HepG2 (cell line): ENCODE measurements around the gene SLC12A5. TPM values are rescaled to one million over a fixed set of nuclear protein-coding genes. Genes with fewer than 3 reads are reported as not detected.

Source experiments
- CBFB ChIP-seq: sonication (generic); formaldehyde crosslinking; IDR thresholded peaks from 2 replicates; pipeline ENCODE4 v1.4.0; 2020; ENCODE audit warnings: missing genetic modification reagents
- CEBPB ChIP-seq: IDR thresholded peaks from 2 replicates; pipeline ENCODE4 v1.6.1; 2011; ENCODE audit warnings: low read depth, low read length, improper control_type of control experiment, borderline replicate concordance
- CREM ChIP-seq, 2 experiments: sonication (generic) in 1 of 2; formaldehyde crosslinking in 1 of 2; IDR thresholded peaks; 2 replicates each; pipeline versions ENCODE4 v1.4.0 to v1.6.1; 2016 to 2020; ENCODE audit warnings: antibody characterized with exemption in 1 of 2, mild to moderate bottlenecking in 1 of 2, missing genetic modification reagents in 1 of 2
- DZIP1 ChIP-seq: sonication (generic); formaldehyde crosslinking; IDR thresholded peaks from 2 replicates; pipeline ENCODE4 v1.5.0; 2020; ENCODE audit warnings: mild to moderate bottlenecking, missing genetic modification reagents
- ERF ChIP-seq: IDR thresholded peaks from 2 replicates; pipeline ENCODE4 v1.6.1; 2018; ENCODE audit warnings: missing biosample characterization, missing genetic modification reagents
- FOXJ3 ChIP-seq: sonication (generic); formaldehyde crosslinking; IDR thresholded peaks from 2 replicates; pipeline ENCODE4 v1.4.0; 2020; ENCODE audit warnings: missing genetic modification reagents, mild to moderate bottlenecking, borderline replicate concordance
- GABPB1 ChIP-seq: IDR thresholded peaks from 2 replicates; pipeline ENCODE4 v1.6.1; 2016; ENCODE audit warnings: mild to moderate bottlenecking, missing genetic modification reagents, moderate library complexity, missing compliant biosample characterization
- HNRNPK ChIP-seq: fragments of 200-400 bp; formaldehyde crosslinking; IDR thresholded peaks from 2 replicates; pipeline ENCODE4 v1.6.1; 2018; ENCODE audit warnings: low read length, low read depth, moderate library complexity, mild to moderate bottlenecking; ENCODE audit not compliant: poor library complexity, severe bottlenecking
- IRF1 ChIP-seq: sonication (generic); formaldehyde crosslinking; IDR thresholded peaks from 2 replicates; pipeline ENCODE4 v1.4.0; 2020; ENCODE audit warnings: low read depth, mild to moderate bottlenecking, missing genetic modification reagents
- MIER2 ChIP-seq: IDR thresholded peaks from 2 replicates; pipeline ENCODE4 v1.6.1; 2016; ENCODE audit warnings: missing biosample characterization, missing genetic modification reagents
- MXD3 ChIP-seq: IDR thresholded peaks from 2 replicates; pipeline ENCODE4 v1.6.1; 2016; ENCODE audit warnings: mild to moderate bottlenecking, missing biosample characterization, missing genetic modification reagents
- SALL2 ChIP-seq: sonication (generic); formaldehyde crosslinking; IDR thresholded peaks from 2 replicates; pipeline ENCODE4 v1.8.1; 2023; ENCODE audit warnings: mild to moderate bottlenecking, missing genetic modification reagents, inconsistent platforms
- SCMH1 ChIP-seq: sonication (generic); formaldehyde crosslinking; IDR thresholded peaks from 2 replicates; pipeline ENCODE4 v1.9.0; 2021; ENCODE audit warnings: missing genetic modification reagents, mild to moderate bottlenecking, borderline replicate concordance
- SIX1 ChIP-seq: sonication (generic); formaldehyde crosslinking; IDR thresholded peaks from 2 replicates; pipeline ENCODE4 v1.4.0; 2020; ENCODE audit warnings: missing genetic modification reagents, borderline replicate concordance
- ZFX ChIP-seq: sonication (generic); formaldehyde crosslinking; IDR thresholded peaks from 2 replicates; pipeline ENCODE4 v1.4.0; 2020; ENCODE audit warnings: mild to moderate bottlenecking, low read depth, missing genetic modification reagents, moderate library complexity
- ZNF205 ChIP-seq: IDR thresholded peaks from 2 replicates; pipeline ENCODE4 v1.6.1; 2018; ENCODE audit warnings: missing biosample characterization, missing genetic modification reagents
- ZNF253 ChIP-seq: sonication (generic); formaldehyde crosslinking; IDR thresholded peaks from 2 replicates; pipeline ENCODE4 v1.8.0; 2022; ENCODE audit warnings: mild to moderate bottlenecking, missing genetic modification reagents, borderline replicate concordance
- ZNF264 ChIP-seq: sonication (generic); formaldehyde crosslinking; IDR thresholded peaks from 2 replicates; pipeline ENCODE4 v1.4.0; 2020; ENCODE audit warnings: missing genetic modification reagents
- ZNF33A ChIP-seq: sonication (generic); formaldehyde crosslinking; IDR thresholded peaks from 2 replicates; pipeline ENCODE4 v1.5.1; 2020; ENCODE audit warnings: missing genetic modification reagents, mild to moderate bottlenecking, moderate library complexity, borderline replicate concordance
- ZNF446 ChIP-seq: sonication (generic); formaldehyde crosslinking; IDR thresholded peaks from 2 replicates; pipeline ENCODE4 v1.5.0; 2020; ENCODE audit warnings: mild to moderate bottlenecking, missing genetic modification reagents
- ZNF530 ChIP-seq: sonication (generic); formaldehyde crosslinking; IDR thresholded peaks from 2 replicates; pipeline ENCODE4 v1.5.0; 2020; ENCODE audit warnings: low read depth, mild to moderate bottlenecking, missing genetic modification reagents
- ZNF546 ChIP-seq: sonication (generic); formaldehyde crosslinking; conservative IDR thresholded peaks from 2 replicates; pipeline ENCODE4 v1.8.1; 2023; ENCODE audit warnings: mild to moderate bottlenecking, missing genetic modification reagents
- ZNF552 ChIP-seq: sonication (generic); formaldehyde crosslinking; IDR thresholded peaks from 2 replicates; pipeline ENCODE4 v1.9.0; 2022; ENCODE audit warnings: missing genetic modification reagents, mild to moderate bottlenecking, borderline replicate concordance
- ZNF576 ChIP-seq: sonication (generic); formaldehyde crosslinking; IDR thresholded peaks from 2 replicates; pipeline ENCODE4 v1.4.0; 2020; ENCODE audit warnings: mild to moderate bottlenecking, missing genetic modification reagents
- ZNF597 ChIP-seq: sonication (generic); formaldehyde crosslinking; IDR thresholded peaks from 2 replicates; pipeline ENCODE4 v1.5.0; 2020; ENCODE audit warnings: missing genetic modification reagents
- ZNF615 ChIP-seq: sonication (generic); formaldehyde crosslinking; IDR thresholded peaks from 2 replicates; pipeline ENCODE4 v1.5.0; 2020; ENCODE audit warnings: mild to moderate bottlenecking, missing genetic modification reagents, borderline replicate concordance
- ZNF746 ChIP-seq: sonication (generic); formaldehyde crosslinking; IDR thresholded peaks from 2 replicates; pipeline ENCODE4 v1.8.0; 2022; ENCODE audit warnings: mild to moderate bottlenecking, missing genetic modification reagents
- ZSCAN25 ChIP-seq: sonication (generic); formaldehyde crosslinking; IDR thresholded peaks from 2 replicates; pipeline ENCODE4 v1.8.0; 2022; ENCODE audit warnings: mild to moderate bottlenecking, missing genetic modification reagents
- polyA plus RNA-seq, 8 experiments: library from polyadenylated mRNA; depleted of rRNA in 3 of 8; stranded (reverse) in 7 of 8; unstranded in 1 of 8; fragments of >200 nt; fragmentation: Illumina TruSeq in 4 of 8; extraction: Trizol in 4 of 8; gene quantifications; 2 replicates each; pipeline versions ENCODE4 v1.2.1 to v1.2.3, GENCODE V29; 2011 to 2016; ENCODE audit warnings: low read depth in 4 of 8, missing spikeins in 1 of 8, mixed read lengths in 1 of 8; ENCODE audit not compliant: insufficient read depth in 1 of 8
- total RNA-seq, 5 experiments: library from RNA; depleted of rRNA; stranded (reverse); fragments of >200 nt; fragmentation: Illumina TruSeq; extraction: Trizol; gene quantifications; 2 replicates each; pipeline ENCODE4 v1.2.3, GENCODE V29; 2016; ENCODE audit warnings: low read depth in 1 of 5

Gene SLC12A5
- total and polyA plus RNA-seq, 2 of the 13 experiments (the other 11 are each of a cell fraction or from before 2014, with no cell fraction given), result 4.3 to 5.4 TPM

- no peak for TF ChIP-seq ERF
- peak; percentile 68; the same call in 1 of the 2 replicates for TF ChIP-seq CBFB (CRISPR knock-in tag)
- 0 out of 2 replicates have a peak, but pooled peaks have one; percentile 95 for TF ChIP-seq DZIP1
- TF ChIP-seq ZNF546 (CRISPR knock-in tag), result no peak
- no peak for TF ChIP-seq ZNF446 (CRISPR knock-in tag)
- 0 out of 2 replicates have a peak, but pooled peaks have one; percentile 4 for TF ChIP-seq GABPB1 (CRISPR knock-in tag)
- no peak for TF ChIP-seq HNRNPK
- no peak for TF ChIP-seq ZFX (CRISPR knock-in tag)
- no peak for TF ChIP-seq CREM (IDR thresholded peaks at IDR 0.05)
- TF ChIP-seq CREM (CRISPR knock-in tag; IDR thresholded peaks at IDR 0.05), result no peak
- TF ChIP-seq ZNF530, result no peak
- TF ChIP-seq ZNF552 (CRISPR knock-in tag), result no peak
- no peak for TF ChIP-seq IRF1 (CRISPR knock-in tag)
- no peak for TF ChIP-seq ZNF576
- TF ChIP-seq ZNF264 (CRISPR knock-in tag), result no peak
- no peak for TF ChIP-seq ZNF205
- no peak for TF ChIP-seq ZSCAN25 (CRISPR knock-in tag)
- TF ChIP-seq SALL2 (CRISPR knock-in tag), result no peak
- TF ChIP-seq MXD3 (CRISPR knock-in tag), result no peak
- TF ChIP-seq SCMH1 (CRISPR knock-in tag), result no peak
- TF ChIP-seq SIX1, result no peak; the same call in 1 of the 2 replicates
- no peak; the same call in 1 of the 2 replicates for TF ChIP-seq MIER2 (CRISPR knock-in tag)
- no peak for TF ChIP-seq ZNF746 (CRISPR knock-in tag)
- TF ChIP-seq ZNF615 (CRISPR knock-in tag), result no peak
- TF ChIP-seq ZNF33A (CRISPR knock-in tag), result 0 out of 2 replicates have a peak, but pooled peaks have one; percentile 2
- no peak for TF ChIP-seq ZNF597 (CRISPR knock-in tag)
- no peak for TF ChIP-seq FOXJ3 (CRISPR knock-in tag)
- TF ChIP-seq CEBPB, result no peak
- no peak for TF ChIP-seq ZNF253 (CRISPR knock-in tag)
Observed at GRCh38 chr20:46089167-46089416, 60.1 kb downstream of the SLC12A5 start (continued).
